ENCODE measurements around the gene NOL7. TPM values are rescaled to one million over a fixed set of nuclear protein-coding genes. Genes with fewer than 3 reads are reported as not detected.

Gene NOL7
- total RNA-seq, 1 experiment from 2014 or later: 75.9 TPM

- POLR2A ChIA-PET (ENCODE audit: unreplicated experiment): no interaction called here
- no peaks in the 10 kb centered on the region; the same call in 1 of the 2 replicates for H3K4me1 ChIP-seq (replicated peaks; ENCODE audit: insufficient read depth)
- H3K9me3 ChIP-seq (ENCODE audit: insufficient read depth, low read depth): no peaks in the 10 kb centered on the region
- intact Hi-C loops (cut with micrococcal nuclease; ENCODE audit: unreplicated experiment): loop anchor here (2.0 kb wide), 1 partner anchor 59 kb away; no protein-coding TSS in a partner anchor
- 0 out of 2 replicates have a peak overlapping the region, but pooled peaks have one; percentile 24 for H3K27ac ChIP-seq
- peaks cover 19% of the 10 kb centered on the region for H3F3A ChIP-seq (ENCODE audit: insufficient read depth, low read depth)
- H3K9me2 ChIP-seq (ENCODE audit: insufficient read depth): no peaks in the 10 kb centered on the region
- H3K4me2 ChIP-seq: no peak overlapping the region
- CTCF ChIA-PET: no interaction called here
- peaks cover 16% of the 10 kb centered on the region; the same call in 1 of the 2 replicates for H4K20me1 ChIP-seq (ENCODE audit: insufficient read depth)
- no peak overlapping the region for H3K4me3 ChIP-seq
- BruUV-seq (replicated peaks): no TSS peak
- no peak for DNase-seq
- H2AFZ ChIP-seq: no peak overlapping the region
- H3K79me2 ChIP-seq (ENCODE audit: low read depth): peaks cover 67% of the 10 kb centered on the region
- H3K27me3 ChIP-seq (ENCODE audit: insufficient read depth, low read depth): no peaks in the 10 kb centered on the region
- TF ChIP-seq EZH2 (IDR thresholded peaks at IDR 0.05; ENCODE audit: low read depth) (no peak), CTCF (conservative IDR thresholded peaks at IDR 0.05) (no peak)
- H3K36me3 ChIP-seq (ENCODE audit: low read depth): peaks cover 19% of the 10 kb centered on the region
These were observed 40.6 kb downstream of the NOL7 start for GRCh38 chr6:13655700-13656099.

GRCh38 chr6:13660273-13660672 is 45.1 kb downstream of the NOL7 start:
- DNase-seq: no peak
- ChIA-PET POLR2A (ENCODE audit: unreplicated experiment) (no interaction called here), CTCF (no interaction called here)
- Histone ChIP-seq H4K20me1 (ENCODE audit: insufficient read depth) (peaks cover 20% of the 10 kb centered on the region; the same call in 1 of the 2 replicates), H3K4me1 (replicated peaks; ENCODE audit: insufficient read depth) (peaks cover 14% of the 10 kb centered on the region), H3K9me2 (ENCODE audit: insufficient read depth) (no peaks in the 10 kb centered on the region; the same call in 1 of the 2 replicates), H3K9me3 (ENCODE audit: insufficient read depth, low read depth) (0 out of 2 replicates have a peak, but pooled peaks cover 6% of the 10 kb centered on the region), H2AFZ (no peak overlapping the region), H3F3A (ENCODE audit: insufficient read depth, low read depth) (peaks cover 28% of the 10 kb centered on the region), H3K27ac (no peak overlapping the region), H3K36me3 (ENCODE audit: low read depth) (peaks cover 14% of the 10 kb centered on the region; the same call in 1 of the 2 replicates), H3K27me3 (ENCODE audit: insufficient read depth, low read depth) (no peaks in the 10 kb centered on the region), H3K79me2 (ENCODE audit: low read depth) (peaks cover 94% of the 10 kb centered on the region), H3K4me2 (no peak overlapping the region), H3K4me3 (no peak overlapping the region)
- intact Hi-C loops (cut with micrococcal nuclease; ENCODE audit: unreplicated experiment): no loop called here
- BruUV-seq (replicated peaks): no TSS peak
- no peak for TF ChIP-seq EZH2 (IDR thresholded peaks at IDR 0.05; ENCODE audit: low read depth)
- TF ChIP-seq CTCF (conservative IDR thresholded peaks at IDR 0.05): no peak

GRCh38 chr6:13660893-13661292 is 45.8 kb downstream of the NOL7 start:
- ChIA-PET CTCF (no interaction called here), POLR2A (ENCODE audit: unreplicated experiment) (interaction anchor here (0.6 kb wide), 1 partner anchor 51 kb away, joined by 3 read pairs; no protein-coding TSS in a partner anchor)
- Histone ChIP-seq H3K4me2 (no peak overlapping the region), H3F3A (ENCODE audit: insufficient read depth, low read depth) (peaks cover 24% of the 10 kb centered on the region), H3K9me3 (ENCODE audit: insufficient read depth, low read depth) (0 out of 2 replicates have a peak, but pooled peaks cover 6% of the 10 kb centered on the region), H3K27ac (no peak overlapping the region), H3K27me3 (ENCODE audit: insufficient read depth, low read depth) (no peaks in the 10 kb centered on the region), H3K36me3 (ENCODE audit: low read depth) (peaks cover 10% of the 10 kb centered on the region; the same call in 1 of the 2 replicates), H3K4me1 (replicated peaks; ENCODE audit: insufficient read depth) (peaks cover 14% of the 10 kb centered on the region), H3K9me2 (ENCODE audit: insufficient read depth) (no peaks in the 10 kb centered on the region; the same call in 1 of the 2 replicates), H2AFZ (no peak overlapping the region), H3K4me3 (no peak overlapping the region), H4K20me1 (ENCODE audit: insufficient read depth) (peaks cover 16% of the 10 kb centered on the region; the same call in 1 of the 2 replicates), H3K79me2 (ENCODE audit: low read depth) (peaks cover 96% of the 10 kb centered on the region)
- no TSS peak for BruUV-seq (replicated peaks)
- no peak for DNase-seq
- intact Hi-C loops (cut with micrococcal nuclease; ENCODE audit: unreplicated experiment): no loop called here
- TF ChIP-seq EZH2 (IDR thresholded peaks at IDR 0.05; ENCODE audit: low read depth) (no peak), CTCF (conservative IDR thresholded peaks at IDR 0.05) (no peak)

Measured in PC-9 (cell line).